NCI-H2196 (cell line): Measurements from ENCODE around the gene ACOT2.

Experiments used
- DNase-seq: peaks from one replicate; lab custom pipeline; 2025; ENCODE audit not compliant: unreplicated experiment; lab: John Stamatoyannopoulos, UW

Gene ACOT2

DNA sequence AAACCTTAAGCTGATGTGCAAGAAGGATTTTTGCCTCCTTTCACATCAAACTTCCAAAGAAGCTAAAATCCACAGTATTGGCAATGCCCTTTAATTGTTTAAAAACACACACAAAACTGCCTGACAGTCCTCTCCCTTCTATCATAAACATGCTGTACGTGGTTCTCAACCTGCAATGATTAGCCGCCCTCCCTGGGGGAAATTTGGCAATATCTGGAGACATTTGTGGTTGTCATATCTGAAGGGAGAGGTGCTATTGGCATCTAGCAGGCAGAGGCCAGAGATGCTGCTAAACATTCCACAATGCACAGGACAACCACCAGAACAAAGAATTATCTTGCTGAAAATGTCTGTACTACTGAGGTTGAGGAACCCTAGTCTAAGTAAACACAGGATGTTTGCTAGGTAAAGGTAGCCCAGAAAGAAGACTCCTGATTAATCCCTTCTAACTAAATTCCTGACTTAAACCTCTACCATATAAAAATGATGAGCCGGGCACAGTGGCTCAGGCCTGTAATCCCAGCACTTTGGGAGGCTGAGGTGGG is 44.5 kb downstream of the ACOT2 start:
- DNase-seq, result no peak

DNA sequence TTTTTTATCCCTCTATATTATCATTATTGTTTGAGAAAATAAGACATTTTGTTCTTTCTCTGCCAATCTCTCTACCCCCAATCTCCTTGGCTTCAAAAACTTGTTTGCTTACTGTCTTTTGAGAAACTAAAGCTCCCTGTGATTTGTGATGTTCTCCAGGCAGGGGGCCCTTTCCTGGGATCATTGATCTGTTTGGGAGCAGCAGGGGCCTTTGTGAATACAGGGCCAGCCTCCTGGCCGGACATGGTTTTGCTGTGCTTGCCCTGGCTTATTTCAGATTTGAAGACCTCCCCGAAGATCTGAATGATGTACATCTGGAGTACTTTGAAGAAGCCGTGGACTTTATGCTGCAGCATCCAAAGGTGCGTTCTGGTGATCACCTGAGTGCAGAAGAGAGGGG is 47.8 kb downstream of the ACOT2 start:
- DNase-seq, result no peak

DNA sequence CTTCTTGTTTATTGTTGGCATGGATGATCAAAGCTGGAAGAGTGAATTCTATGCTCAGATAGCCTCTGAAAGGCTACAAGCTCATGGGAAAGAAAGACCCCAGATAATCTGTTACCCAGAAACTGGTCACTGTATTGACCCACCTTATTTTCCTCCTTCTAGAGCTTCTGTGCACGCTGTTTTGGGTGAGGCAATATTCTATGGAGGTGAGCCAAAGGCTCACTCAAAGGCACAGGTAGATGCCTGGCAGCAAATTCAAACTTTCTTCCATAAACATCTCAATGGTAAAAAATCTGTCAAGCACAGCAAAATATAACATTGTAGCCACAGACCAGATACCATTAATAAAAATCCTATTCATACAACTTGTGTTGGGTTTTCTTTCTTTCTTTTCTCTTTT is 50.5 kb downstream of the ACOT2 start:
- no peak for DNase-seq

DNA sequence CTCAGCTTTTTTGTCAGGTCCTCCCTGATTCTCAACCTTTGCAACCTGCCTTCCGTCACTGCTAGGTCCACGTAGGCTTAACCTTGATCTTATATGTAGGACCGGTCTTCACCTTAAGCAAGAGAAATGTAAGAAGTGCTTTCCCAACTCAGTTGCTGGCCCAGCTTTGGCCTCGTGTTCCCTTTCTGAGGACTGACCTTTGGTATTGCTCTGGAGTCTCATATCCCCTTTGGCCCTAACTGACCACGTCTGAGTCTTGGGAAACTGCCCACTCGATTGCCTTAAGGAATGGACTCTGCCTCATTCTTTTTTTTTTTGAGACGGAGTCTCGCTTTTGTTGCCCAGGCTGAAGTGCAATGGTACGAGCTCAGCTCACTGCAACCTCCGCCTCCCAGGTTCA is 51.3 kb downstream of the ACOT2 start:
- DNase-seq, result no peak

DNA sequence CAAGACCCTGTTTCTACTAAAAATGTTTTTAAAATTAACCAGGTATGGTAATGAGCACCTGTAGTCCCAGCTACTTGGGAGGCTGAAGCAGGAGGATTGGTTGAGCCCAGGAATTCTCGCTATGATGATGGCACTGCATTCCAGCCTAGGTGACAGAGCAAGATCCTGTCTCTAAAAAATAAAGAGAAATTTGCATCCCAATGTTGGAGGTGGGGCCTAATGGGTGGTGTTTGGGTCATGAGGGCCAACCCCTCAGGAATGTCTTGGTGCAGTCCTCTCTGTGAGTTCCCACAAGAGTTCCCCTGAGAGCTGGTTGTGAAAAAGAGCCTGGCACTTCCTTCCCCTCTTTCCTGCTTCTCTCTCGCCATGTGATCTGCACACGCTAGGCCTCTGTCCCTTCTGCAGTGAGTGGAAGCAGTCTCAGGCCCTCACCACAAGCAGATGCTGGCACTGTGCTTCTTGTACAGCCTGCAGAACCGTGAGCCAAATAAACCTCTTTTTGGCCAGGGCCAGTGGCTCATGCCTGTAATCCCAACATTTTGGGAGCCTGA is 54.6 kb downstream of the ACOT2 start:
- DNase-seq, result no peak
